Tibial nerve (tissue), 4 donors: Measurements from ENCODE around the gene PDZD4.

Experiments
- CTCF ChIP-seq, 5 experiments: fragments of 200-600 bp in 3 of 5; fragments of 450-650 bp in 2 of 5; sonication (generic) in 3 of 5; IDR thresholded peaks; one replicate each; pipeline ENCODE4 v1.5.1; 2016 to 2019; ENCODE audit warnings: antibody characterized with exemption in 5 of 5, mild to moderate bottlenecking in 3 of 5, moderate library complexity in 2 of 5
- EP300 ChIP-seq, 2 donors: sonication (generic); formaldehyde crosslinking; IDR thresholded peaks; one replicate each; pipeline ENCODE4 v1.6.1; 2017; ENCODE audit warnings: antibody characterized with exemption in 2 of 2, mild to moderate bottlenecking in 1 of 2
- POLR2A ChIP-seq, 2 donors: fragments of 450-650 bp; IDR thresholded peaks; one replicate each; pipeline ENCODE4 v1.6.1; 2017; ENCODE audit warnings: antibody characterized with exemption in 2 of 2, mild to moderate bottlenecking in 2 of 2, moderate library complexity in 2 of 2

- no peak for TF ChIP-seq POLR2A (IDR thresholded peaks at IDR 0.05)
- TF ChIP-seq CTCF (IDR thresholded peaks at IDR 0.05), result no peak
- no peak for TF ChIP-seq EP300 (IDR thresholded peaks at IDR 0.05)
These were observed 21.6 kb upstream of the PDZD4 start for GRCh38 chrX:153851981-153852380.
